Keratinocyte (primary cell): Measurements from ENCODE around the gene WRNIP1. TPM values are rescaled to one million over a fixed set of nuclear protein-coding genes. Genes with fewer than 3 reads are reported as not detected.

Source experiments
- DNase-seq: peaks from one replicate; pipeline ENCODE4 v3.0.0-alpha.2; 2011; ENCODE audit warnings: low read depth, missing footprints, low spot score
- FAIRE-seq: peaks from 2 replicates; lab custom pipeline; 2011; peaks lifted over from hg19 to GRCh38; lab: Jason Lieb, UNC
- H2AFZ ChIP-seq: 2 replicates; pipeline ENCODE4 v1.6.0; 2012; ENCODE audit warnings: low read length, control low read depth, inconsistent platforms; ENCODE audit not compliant: control insufficient read depth
- H3K27ac ChIP-seq: 2 replicates; pipeline ENCODE4 v1.5.1; 2011; ENCODE audit warnings: low read length; ENCODE audit not compliant: control insufficient read depth, insufficient read depth
- H3K27me3 ChIP-seq: 3 replicates; pipeline ENCODE4 v1.6.0; 2011; ENCODE audit warnings: low read length; ENCODE audit not compliant: control insufficient read depth, insufficient read depth; ENCODE audit errors: extremely low read depth
- H3K36me3 ChIP-seq, 2 experiments: 2 replicates in 1 of 2; 3 replicates in 1 of 2; pipeline ENCODE4 v1.5.1; 2011; ENCODE audit warnings: low read length in 2 of 2, mild to moderate bottlenecking in 1 of 2; ENCODE audit not compliant: control insufficient read depth in 2 of 2, insufficient read depth in 2 of 2; ENCODE audit errors: extremely low read depth in 1 of 2
- H3K4me1 ChIP-seq: 3 replicates; pipeline ENCODE4 v1.5.1; 2011; ENCODE audit warnings: low read length; ENCODE audit not compliant: control insufficient read depth, insufficient read depth; ENCODE audit errors: extremely low read depth
- H3K4me2 ChIP-seq: 3 replicates; pipeline ENCODE4 v1.6.0; 2011; ENCODE audit warnings: low read depth, low read length; ENCODE audit not compliant: control insufficient read depth, insufficient read depth; ENCODE audit errors: extremely low read depth
- H3K4me3 ChIP-seq, 3 experiments: fragments of 200-600 bp in 1 of 3; sonication (generic) in 1 of 3; 2 replicates in 2 of 3; 3 replicates in 1 of 3; pipeline ENCODE4 v1.5.1; 2011 to 2016; ENCODE audit warnings: low read length in 3 of 3, mild to moderate bottlenecking in 3 of 3, control low read depth in 2 of 3, inconsistent platforms in 1 of 3, low read depth in 1 of 3, mixed read lengths in 1 of 3, mixed run types in 1 of 3, moderate library complexity in 1 of 3; ENCODE audit not compliant: control insufficient read depth in 2 of 3, insufficient read depth in 2 of 3; ENCODE audit errors: extremely low read depth in 1 of 3
- H3K79me2 ChIP-seq: 2 replicates; pipeline ENCODE4 v1.6.0; 2012; ENCODE audit warnings: low read length; ENCODE audit not compliant: control insufficient read depth, insufficient read depth
- H3K9ac ChIP-seq: 3 replicates; pipeline ENCODE4 v1.6.0; 2011; ENCODE audit warnings: low read length; ENCODE audit not compliant: control insufficient read depth, insufficient read depth; ENCODE audit errors: extremely low read depth
- H3K9me1 ChIP-seq: 3 replicates; pipeline ENCODE4 v1.6.0; 2011; ENCODE audit warnings: low read length; ENCODE audit not compliant: control insufficient read depth, insufficient read depth; ENCODE audit errors: extremely low read depth
- H3K9me3 ChIP-seq: 2 replicates; pipeline ENCODE4 v1.5.1; 2012; ENCODE audit warnings: low read depth, low read length; ENCODE audit not compliant: control insufficient read depth
- H4K20me1 ChIP-seq: 3 replicates; pipeline ENCODE4 v1.6.0; 2011; ENCODE audit warnings: low read length; ENCODE audit not compliant: control insufficient read depth, insufficient read depth; ENCODE audit errors: extremely low read depth
- CTCF ChIP-seq, 3 experiments: IDR thresholded peaks in 1 of 3; conservative IDR thresholded peaks in 1 of 3; optimal IDR thresholded peaks in 1 of 3; 2 replicates in 2 of 3; 3 replicates in 1 of 3; pipeline versions ENCODE3 to v1.5.1; 2011; ENCODE audit warnings: low read length in 3 of 3, mild to moderate bottlenecking in 3 of 3, moderate library complexity in 2 of 3, control low read depth in 1 of 3, inconsistent platforms in 1 of 3; ENCODE audit not compliant: insufficient read depth in 2 of 3; ENCODE audit errors: extremely low read depth in 1 of 3
- EZH2 ChIP-seq: IDR thresholded peaks from one replicate; pipeline ENCODE4 v1.6.1; 2012; ENCODE audit warnings: inconsistent platforms, mild to moderate bottlenecking, low read length, moderate library complexity
- dilution Hi-C: fragments of 300-500 bp; cut with MboI; formaldehyde crosslinking; loops from one replicate; pipeline ENCODE4 v1.7.0; 2020; ENCODE audit warnings: low sequenced_read_pairs; ENCODE audit not compliant: extremely low pct_ligation_motif_present
- polyA plus RNA-seq, 5 experiments: library from polyadenylated mRNA; depleted of rRNA in 3 of 5; stranded (reverse) in 3 of 5; stranded (forward) in 1 of 5; unstranded in 1 of 5; fragments of >200 nt; gene quantifications; 1 replicate in 1 of 5; 2 replicates in 3 of 5; 3 replicates in 1 of 5; pipeline versions ENCODE4 v1.2.1 to v1.2.3, GENCODE V29; 2011 to 2012; ENCODE audit warnings: missing spikeins in 2 of 5, low read depth in 1 of 5, low replicate concordance in 1 of 5

Gene WRNIP1
- polyA plus RNA-seq, 1 donor (not counting 4 experiments of a cell fraction or from before 2014, with no cell fraction given): 52.3 TPM

- dilution Hi-C loops: no loop called here
- DNase-seq: no peak
- Histone ChIP-seq H3K27ac (peak overlapping the region; percentile 98), H3K79me2 (no peaks in the 10 kb centered on the region), H3K4me2 (peak overlapping the region; percentile 74), H3K36me3 (no peaks in the 10 kb centered on the region), H2AFZ (peak overlapping the region; percentile 46), H3K4me3 (no peak overlapping the region), H4K20me1 (no peaks in the 10 kb centered on the region), H3K9me3 (peaks cover 3% of the 10 kb centered on the region), H3K4me1 (peaks cover 30% of the 10 kb centered on the region), H3K9ac (peak overlapping the region; percentile 61), H3K9me1 (no peaks in the 10 kb centered on the region), H3K27me3 (no peaks in the 10 kb centered on the region)
- FAIRE-seq: peak; percentile 36
- no peak for TF ChIP-seq EZH2
- no peak for TF ChIP-seq CTCF (optimal IDR thresholded peaks at IDR 0.05 in 1 of 3, IDR thresholded peaks at IDR 0.05 in 1 of 3, conservative IDR thresholded peaks at IDR 0.05 in 1 of 3; ENCODE audit: extremely low read depth in 1 of 3, insufficient read depth in 2 of 3, low read length in 3 of 3)
Measured at GRCh38 chr6:2819115-2819514, 53.9 kb downstream of the WRNIP1 start.

GRCh38 chr6:2819978-2820377, 54.8 kb downstream of the WRNIP1 start:
- Histone ChIP-seq H3K9me1 (no peaks in the 10 kb centered on the region), H2AFZ (no peak overlapping the region), H3K4me2 (no peak overlapping the region), H3K9me3 (peaks cover 3% of the 10 kb centered on the region), H3K4me1 (peaks cover 30% of the 10 kb centered on the region), H3K4me3 (no peak overlapping the region), H3K27ac (no peak overlapping the region), H3K36me3 (no peaks in the 10 kb centered on the region), H4K20me1 (no peaks in the 10 kb centered on the region), H3K27me3 (no peaks in the 10 kb centered on the region), H3K9ac (no peak overlapping the region), H3K79me2 (no peaks in the 10 kb centered on the region)
- DNase-seq (no peak), FAIRE-seq (no peak)
- dilution Hi-C loops: no loop called here
- TF ChIP-seq CTCF (optimal IDR thresholded peaks at IDR 0.05 in 1 of 3, IDR thresholded peaks at IDR 0.05 in 1 of 3, conservative IDR thresholded peaks at IDR 0.05 in 1 of 3; ENCODE audit: extremely low read depth in 1 of 3, insufficient read depth in 2 of 3, low read length in 3 of 3) (no peak), EZH2 (no peak)
